ENCODE measurements around the gene SCAMP1.

- TF ChIP-seq EZH2 (IDR thresholded peaks at IDR 0.05; ENCODE audit: insufficient read depth, poor library complexity, severe bottlenecking) (no peak), EZH2phosphoT487 (IDR thresholded peaks at IDR 0.05; ENCODE audit: insufficient read depth, low read depth) (no peak)
Observed at GRCh38 chr5:78407458-78407857, 47.0 kb downstream of the SCAMP1 start.
